T-helper 17 cell (primary cell): ENCODE results near the gene C5orf58. TPM values are rescaled to one million over a fixed set of nuclear protein-coding genes. Genes with fewer than 3 reads are reported as not detected.

Experiments used
- total RNA-seq, 4 donors: library from RNA in 2 of 4; stranded (reverse) in 2 of 4; gene quantifications; one replicate each; pipeline ENCODE4 v1.2.3 and lab custom pipeline; 2022 to 2026

The C5orf58 gene
- total RNA-seq, 2 donors from 2014 or later = not detected

Other genes with a start within 250 kb of the C5orf58 start
- gene FOXI1, start 127.1 kb upstream of the C5orf58 start, total RNA-seq = under 1 TPM in 1 of 2 donors, not detected in 1; 0.18 TPM
- 100 to 1,000 TPM; 304 to 333 TPM for gene LCP2, start 64.8 kb downstream of the C5orf58 start, total RNA-seq
- under 1 TPM; 0.42 to 0.44 TPM for gene KCNMB1, start 156.4 kb downstream of the C5orf58 start, total RNA-seq